ENCODE measurements around the gene THAP5. TPM values are rescaled to one million over a fixed set of nuclear protein-coding genes. Genes with fewer than 3 reads are reported as not detected.

Gene THAP5
- polyA plus RNA-seq, 1 donor from 2014 or later: 49.4 TPM

Other genes with a start within 250 kb of the THAP5 start
- gene NRCAM, start 113.3 kb downstream of the THAP5 start, polyA plus RNA-seq: 81.1 and 90.9 TPM in 2 replicates
- gene PNPLA8, start 43.6 kb downstream of the THAP5 start, polyA plus RNA-seq: 75.9 and 85.1 TPM in 2 replicates
- 79.3 and 102 TPM in 2 replicates for gene DNAJB9, start 168 bp upstream of the THAP5 start, polyA plus RNA-seq

Measured in neural cell (in vitro differentiated cells).